A549 (cell line): Measurements from ENCODE around the gene DIS3L2. TPM values are rescaled to one million over a fixed set of nuclear protein-coding genes. Genes with fewer than 3 reads are reported as not detected.

Experiments
- ATAC-seq, 2 experiments: fragments of 200-7000 bp in 1 of 2; fragments of >200 bp in 1 of 2; cut with Nextera tagmentation in 1 of 2; cut with Tn5 transposase in 1 of 2; 3 replicates each; pipeline versions ENCODE4 v1.8.0 to v1.9.1; 2018 to 2020; ENCODE audit warnings: mild to moderate bottlenecking in 1 of 2, moderate library complexity in 1 of 2
- CTCF ChIA-PET: fragments of 300-600 bp; sonication (Branson Sonifier 250); formaldehyde crosslinking; extraction: SDS; loops from one replicate; lab custom pipeline; 2021; ENCODE audit warnings: antibody characterized with exemption, inconsistent platforms; lab: Yijun Ruan, JAX
- POLR2A ChIA-PET: fragments of 350-600 bp; formaldehyde crosslinking; extraction: SDS; loops from one replicate; lab custom pipeline; 2021; ENCODE audit warnings: antibody characterized with exemption, inconsistent platforms; lab: Yijun Ruan, JAX
- DNase-seq, 2 experiments: peaks; one replicate each; pipeline versions ENCODE4 v3.0.0 to v3.0.0-alpha.2; 2011 to 2016; ENCODE audit warnings: low read depth in 1 of 2, low spot score in 1 of 2
- FAIRE-seq: peaks from 2 replicates; lab custom pipeline; 2011; peaks lifted over from hg19 to GRCh38; lab: Jason Lieb, UNC
- H3K27ac ChIP-seq, 2 experiments: fragments of >200 bp; sonication (Bioruptor Twin); formaldehyde crosslinking; 3 replicates each; pipeline ENCODE4 v1.5.1; 2016 to 2017
- H3K4me1 ChIP-seq: fragments of >200 bp; sonication (Bioruptor Twin); formaldehyde crosslinking; 3 replicates; pipeline ENCODE4 v1.6.1; 2016
- H3K4me2 ChIP-seq: fragments of >200 bp; sonication (Bioruptor Twin); formaldehyde crosslinking; 3 replicates; pipeline ENCODE4 v1.6.1; 2016
- H3K4me3 ChIP-seq: fragments of >200 bp; sonication (Bioruptor Twin); formaldehyde crosslinking; 3 replicates; pipeline ENCODE4 v1.5.1; 2016
- H3K9me3 ChIP-seq: fragments of >200 bp; sonication (Bioruptor Twin); formaldehyde crosslinking; 3 replicates; pipeline ENCODE4 v1.6.1; 2016
- BCL3 ChIP-seq: fragments of >200 bp; sonication (Bioruptor Twin); formaldehyde crosslinking; IDR thresholded peaks from 3 replicates; pipeline ENCODE4 v1.6.1; 2016
- BHLHE40 ChIP-seq: IDR thresholded peaks from 2 replicates; pipeline ENCODE4 v1.6.1; 2012; ENCODE audit warnings: low read depth, low read length, inconsistent platforms
- CBX8 ChIP-seq: fragments of 200-600 bp; sonication (generic); IDR thresholded peaks from 2 replicates; pipeline ENCODE4 v1.6.1; 2016
- CEBPB ChIP-seq, 2 experiments: fragments of >200 bp in 1 of 2; sonication (Bioruptor Twin) in 1 of 2; formaldehyde crosslinking in 1 of 2; IDR thresholded peaks; 2 replicates each; pipeline ENCODE4 v1.6.1; 2012 to 2016
- FOSL2 ChIP-seq, 2 experiments: fragments of 450-650 bp in 1 of 2; fragments of >200 bp in 1 of 2; sonication (Bioruptor Twin) in 1 of 2; formaldehyde crosslinking; IDR thresholded peaks; 2 replicates each; pipeline versions ENCODE4 v1.5.0 to v1.6.1; 2016 to 2020; ENCODE audit warnings: mild to moderate bottlenecking in 1 of 2, moderate library complexity in 1 of 2
- FOXS1 ChIP-seq: fragments of 250-450 bp; sonication (Bioruptor Pico); IDR thresholded peaks from 2 replicates; pipeline ENCODE4 v1.5.0; 2020; ENCODE audit warnings: mild to moderate bottlenecking, moderate library complexity
- HDAC2 ChIP-seq: fragments of 200-600 bp; sonication (generic); IDR thresholded peaks from 2 replicates; pipeline ENCODE4 v1.6.1; 2016
- HES2 ChIP-seq: fragments of >200 bp; sonication (Bioruptor Twin); formaldehyde crosslinking; IDR thresholded peaks from 2 replicates; pipeline ENCODE4 v1.6.1; 2016
- JUN ChIP-seq, 2 experiments: fragments of >200 bp; sonication (Bioruptor Twin); formaldehyde crosslinking; IDR thresholded peaks; 2 replicates in 1 of 2; 3 replicates in 1 of 2; pipeline ENCODE4 v1.6.1; 2016 to 2017
- JUNB ChIP-seq: fragments of >200 bp; sonication (Bioruptor Twin); formaldehyde crosslinking; IDR thresholded peaks from 2 replicates; pipeline ENCODE4 v1.6.1; 2016
- KDM1A ChIP-seq: fragments of 200-600 bp; sonication (generic); IDR thresholded peaks from 2 replicates; pipeline ENCODE4 v1.6.1; 2016; ENCODE audit warnings: low read depth, mild to moderate bottlenecking
- MYC ChIP-seq: IDR thresholded peaks from 2 replicates; pipeline ENCODE4 v1.6.1; 2012; ENCODE audit warnings: mild to moderate bottlenecking, inconsistent platforms, low read length, improper control_type of control experiment, borderline replicate concordance
- NPAS2 ChIP-seq: fragments of 250-450 bp; sonication (Bioruptor Pico); IDR thresholded peaks from 2 replicates; pipeline ENCODE4 v1.8.0; 2022; ENCODE audit warnings: mild to moderate bottlenecking, moderate library complexity, borderline replicate concordance
- POLR2AphosphoS2 ChIP-seq: conservative IDR thresholded peaks from 2 replicates; pipeline ENCODE4 v1.6.1; 2012; ENCODE audit warnings: low read length, improper control_type of control experiment, inconsistent platforms
- RAD21 ChIP-seq, 2 experiments: fragments of >200 bp in 1 of 2; sonication (Bioruptor Twin) in 1 of 2; formaldehyde crosslinking in 1 of 2; IDR thresholded peaks in 1 of 2; conservative IDR thresholded peaks in 1 of 2; 2 replicates in 1 of 2; 3 replicates in 1 of 2; pipeline ENCODE4 v1.6.1; 2012 to 2018; ENCODE audit warnings: inconsistent platforms in 1 of 2
- SMC3 ChIP-seq: fragments of >200 bp; sonication (Bioruptor Twin); formaldehyde crosslinking; IDR thresholded peaks from 3 replicates; pipeline ENCODE4 v1.6.1; 2018; ENCODE audit warnings: inconsistent platforms
- SREBF2 ChIP-seq: fragments of 450-650 bp; IDR thresholded peaks from 2 replicates; pipeline ENCODE4 v1.6.1; 2014; ENCODE audit warnings: mild to moderate bottlenecking, moderate library complexity
- TFCP2L1 ChIP-seq: fragments of 250-450 bp; sonication (Bioruptor Pico); IDR thresholded peaks from 2 replicates; pipeline ENCODE4 v1.5.0; 2021; ENCODE audit warnings: mild to moderate bottlenecking
- ZFP36 ChIP-seq: fragments of 450-650 bp; IDR thresholded peaks from 2 replicates; pipeline ENCODE4 v1.6.1; 2014; ENCODE audit warnings: borderline replicate concordance; ENCODE audit not compliant: partially characterized antibody
- WGBS: methylation state at CpG from one replicate; pipeline ENCODE4 v1.1.6; 2017; ENCODE audit errors: missing lambda C conversion rate; 5-methylcytosine and 5-hydroxymethylcytosine counted together
- polyA plus RNA-seq, 4 experiments: library from polyadenylated mRNA; depleted of rRNA in 3 of 4; stranded (reverse); fragments of >200 nt; fragmentation: RNase III in 1 of 4; extraction: RNeasy Plus Mini Kit Qiagen cat#74134 plus additional on column Dnase treatment in 1 of 4; gene quantifications; 2 replicates in 3 of 4; 3 replicates in 1 of 4; pipeline ENCODE4 v1.2.3, GENCODE V29; 2011 to 2017
- TF ChIP-seq, protein P1 (sequence below): IDR thresholded peaks from 2 replicates; pipeline ENCODE4 v1.6.1; 2012

The DIS3L2 gene
- polyA plus RNA-seq, 2 of the 4 experiments (the other 2 are of a cell fraction), result 14.9 to 15.4 TPM

DNA sequence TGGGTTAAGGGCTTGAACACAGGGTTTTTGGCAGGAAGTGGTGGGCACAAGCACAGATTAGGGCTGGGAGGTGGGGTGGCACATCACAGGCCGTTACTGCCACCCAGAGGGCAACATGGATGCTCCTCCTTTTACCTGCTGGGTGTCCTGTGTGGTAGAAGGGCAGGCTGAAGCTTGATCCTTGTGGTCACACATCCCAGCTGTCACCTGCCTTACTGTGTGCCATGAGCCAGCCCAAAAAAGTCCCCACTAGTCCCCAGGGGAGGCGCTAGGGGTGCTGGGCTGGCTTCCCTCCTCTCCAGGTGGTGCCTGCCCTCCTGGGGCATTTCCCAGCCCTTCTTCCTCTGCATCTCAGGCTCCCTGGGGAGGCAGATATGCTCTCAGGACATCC is 366.5 kb downstream of the DIS3L2 start:
- FAIRE-seq (no peak), DNase-seq (no peak), ATAC-seq (no peak)
- ChIA-PET CTCF (interaction anchor here (0.8 to 11.8 kb wide), 22 partner anchors 9 to 431 kb away, joined by 3 to 154 read pairs (median 5); partner anchors contain the start of gene NPPC), POLR2A (no interaction called here)
- Histone ChIP-seq H3K4me2 (no peak overlapping the region), H3K4me1 (no peaks in the 10 kb centered on the region), H3K4me3 (no peak overlapping the region), H3K27ac (no peak overlapping the region), H3K9me3 (no peaks in the 10 kb centered on the region)
- no peak for TF ChIP-seq CEBPB (IDR thresholded peaks at IDR 0.05)
- TF ChIP-seq BCL3, result no peak
- peak; percentile 22 to 27; a peak in 1 of 5 replicates for TF ChIP-seq RAD21 (conservative IDR thresholded peaks at IDR 0.05 in 1 of 2, IDR thresholded peaks at IDR 0.05 in 1 of 2)
- no CpG with 5 or more reads among the region's 2 CpGs for WGBS

GRCh38 chr2:232328516-232329460 is 367.3 kb downstream of the DIS3L2 start:
- WGBS, result 89% methylated on average over 12 of the region's 14 CpGs
- Histone ChIP-seq H3K4me1 (no peaks in the 10 kb centered on the region), H3K27ac (no peak overlapping the region), H3K4me3 (no peak overlapping the region), H3K9me3 (no peaks in the 10 kb centered on the region), H3K4me2 (no peak overlapping the region)
- ChIA-PET CTCF (interaction anchor here (0.8 to 11.8 kb wide), 19 partner anchors 8 to 432 kb away, joined by 3 to 154 read pairs (median 6); partner anchors contain the start of gene NPPC), POLR2A (no interaction called here)
- ATAC-seq (no peak), DNase-seq (no peak), FAIRE-seq (no peak)
- no peak for TF ChIP-seq CBX8
- TF ChIP-seq SREBF2, result no peak
- TF ChIP-seq FOXS1, result no peak
- TF ChIP-seq MYC, result no peak
- TF ChIP-seq KDM1A, result no peak
- TF ChIP-seq HDAC2, result no peak
- no peak for TF ChIP-seq HES2
- no peak for TF ChIP-seq NPAS2 (CRISPR knock-in tag)
- TF ChIP-seq POLR2AphosphoS2, result no peak
- no peak for TF ChIP-seq SMC3
- TF ChIP-seq, protein P1, sequence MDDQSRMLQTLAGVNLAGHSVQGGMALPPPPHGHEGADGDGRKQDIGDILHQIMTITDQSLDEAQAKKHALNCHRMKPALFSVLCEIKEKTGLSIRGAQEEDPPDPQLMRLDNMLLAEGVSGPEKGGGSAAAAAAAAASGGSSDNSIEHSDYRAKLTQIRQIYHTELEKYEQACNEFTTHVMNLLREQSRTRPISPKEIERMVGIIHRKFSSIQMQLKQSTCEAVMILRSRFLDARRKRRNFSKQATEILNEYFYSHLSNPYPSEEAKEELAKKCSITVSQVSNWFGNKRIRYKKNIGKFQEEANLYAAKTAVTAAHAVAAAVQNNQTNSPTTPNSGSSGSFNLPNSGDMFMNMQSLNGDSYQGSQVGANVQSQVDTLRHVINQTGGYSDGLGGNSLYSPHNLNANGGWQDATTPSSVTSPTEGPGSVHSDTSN, result no peak
- TF ChIP-seq JUNB, result no peak
- TF ChIP-seq ZFP36, result no peak
- no peak for TF ChIP-seq JUN (IDR thresholded peaks at IDR 0.05)
- no peak for TF ChIP-seq RAD21 (conservative IDR thresholded peaks at IDR 0.05 in 1 of 2, IDR thresholded peaks at IDR 0.05 in 1 of 2)

- CTCF ChIA-PET, result interaction anchor here (0.8 to 11.8 kb wide), 8 partner anchors 98 to 428 kb away, joined by 3 to 154 read pairs (median 4); partner anchors contain the start of gene NPPC
These were observed 368.2 kb downstream of the DIS3L2 start for GRCh38 chr2:232329716-232330067.

More at GRCh38 chr2:232329716-232330067, 368.2 kb downstream of the DIS3L2 start:
- Histone ChIP-seq H3K4me1 (no peaks in the 10 kb centered on the region), H3K27ac (no peak overlapping the region), H3K4me2 (no peak overlapping the region), H3K4me3 (no peak overlapping the region), H3K9me3 (no peaks in the 10 kb centered on the region)
- no peak for DNase-seq
- TF ChIP-seq TFCP2L1 (CRISPR knock-in tag) (no peak), FOSL2 (IDR thresholded peaks at IDR 0.05) (no peak), FOSL2 (CRISPR knock-in tag; IDR thresholded peaks at IDR 0.05) (no peak), BHLHE40 (no peak)
- POLR2A ChIA-PET, result no interaction called here
- WGBS, result 88% methylated on average over 11 of the region's 15 CpGs
- no peak for ATAC-seq
- FAIRE-seq, result no peak
